GM12891 (cell line): ENCODE data around the gene ZNF532.

Source experiments
- POLR2A ChIP-seq: IDR thresholded peaks from 2 replicates; pipeline ENCODE4 v1.6.1; 2011; ENCODE audit warnings: low read depth, low read length, control low read depth
- POLR2AphosphoS5 ChIP-seq: IDR thresholded peaks from 2 replicates; pipeline ENCODE4 v1.6.1; 2011; ENCODE audit warnings: low read depth, low read length, control low read depth
- SPI1 ChIP-seq: IDR thresholded peaks from 2 replicates; pipeline ENCODE4 v1.6.1; 2011; ENCODE audit warnings: low read depth, low read length, control low read depth
- TAF1 ChIP-seq: IDR thresholded peaks from 2 replicates; pipeline ENCODE4 v1.6.1; 2011; ENCODE audit warnings: low read depth, low read length, control low read depth

GRCh38 chr18:58996131-58996641, 131.5 kb downstream of the ZNF532 start:
- TF ChIP-seq SPI1 (no peak), POLR2AphosphoS5 (no peak), POLR2A (no peak), TAF1 (no peak)
